Cerebellar cortex (tissue), 1 donor: ENCODE measurements around the gene ARHGAP23.
A peak's percentile ranks its signal among the peaks of the same experiment; 100 is the strongest.
"Not testable (repeated sequence)": the region's sequence is repeated elsewhere in the genome, so short reads cannot be mapped to it uniquely, and the experiment has no call there.

Experiments used
- DNase-seq: peaks from one replicate; pipeline ENCODE4 v3.0.0-alpha.2; 2015; ENCODE audit warnings: low spot score

ARHGAP23 gene

GRCh38 chr17:38461683-38462082 lies 33.4 kb downstream of the ARHGAP23 start:
- DNase-seq: no peak

- DNase-seq: no peak
Measured at GRCh38 chr17:38463451-38463858, 35.2 kb downstream of the ARHGAP23 start.

- peak; percentile 41 for DNase-seq
Measured at GRCh38 chr17:38464251-38464722, 36.0 kb downstream of the ARHGAP23 start.

- DNase-seq: peak; percentile 79
Measured at GRCh38 chr17:38464723-38465390, 36.6 kb downstream of the ARHGAP23 start.

GRCh38 chr17:38465391-38466345 lies 37.4 kb downstream of the ARHGAP23 start:
- peak; percentile 62 for DNase-seq

GRCh38 chr17:38466346-38467315 lies 38.4 kb downstream of the ARHGAP23 start:
- DNase-seq: peak; percentile 35

- DNase-seq: no peak
Measured at GRCh38 chr17:38467491-38467890, 39.2 kb downstream of the ARHGAP23 start.

GRCh38 chr17:38469875-38470274 lies 41.6 kb downstream of the ARHGAP23 start:
- no peak for DNase-seq

GRCh38 chr17:38471253-38471652 lies 43.0 kb downstream of the ARHGAP23 start:
- not testable (repeated sequence) for DNase-seq

- DNase-seq: peak; percentile 50
Measured at GRCh38 chr17:38474666-38475065, 46.4 kb downstream of the ARHGAP23 start.

- no peak for DNase-seq
Measured at GRCh38 chr17:38476549-38476948, 48.3 kb downstream of the ARHGAP23 start.

GRCh38 chr17:38477417-38477816 lies 49.2 kb downstream of the ARHGAP23 start:
- DNase-seq: not testable (repeated sequence)

GRCh38 chr17:38477951-38478350 lies 49.7 kb downstream of the ARHGAP23 start:
- not testable (repeated sequence) for DNase-seq

- DNase-seq: not testable (repeated sequence)
Measured at GRCh38 chr17:38478667-38479066, 50.4 kb downstream of the ARHGAP23 start.

GRCh38 chr17:38482039-38482699 lies 53.9 kb downstream of the ARHGAP23 start:
- DNase-seq: not testable (repeated sequence)

GRCh38 chr17:38482700-38483043 lies 54.4 kb downstream of the ARHGAP23 start:
- not testable (repeated sequence) for DNase-seq

- DNase-seq: peak; percentile 87
Measured at GRCh38 chr17:38484242-38485145, 56.2 kb downstream of the ARHGAP23 start.

- no peak for DNase-seq
Measured at GRCh38 chr17:38485146-38485468, 56.8 kb downstream of the ARHGAP23 start.

GRCh38 chr17:38485681-38486298 lies 57.5 kb downstream of the ARHGAP23 start:
- not testable (repeated sequence) for DNase-seq

GRCh38 chr17:38489774-38490173 lies 61.5 kb downstream of the ARHGAP23 start:
- not testable (repeated sequence) for DNase-seq
